Trophoblast cell (in vitro differentiated cells and primary cell): ENCODE results near the gene DCLRE1C.
"Not testable (repeated sequence)": the region's sequence is repeated elsewhere in the genome, so short reads cannot be mapped to it uniquely, and the experiment has no call there.

Experiments used
- DNase-seq, 2 donors: peaks; one replicate each; pipeline ENCODE4 v3.0.0-alpha.2; 2016
- H2AFZ ChIP-seq: 2 replicates; pipeline ENCODE4 v1.6.1; 2013; ENCODE audit warnings: low read length, moderate library complexity, mild to moderate bottlenecking; ENCODE audit not compliant: insufficient read depth, poor library complexity
- H2AK5ac ChIP-seq: 2 replicates; pipeline ENCODE4 v1.6.1; 2013; ENCODE audit warnings: mild to moderate bottlenecking, low read length
- H2BK120ac ChIP-seq: 2 replicates; pipeline ENCODE4 v1.6.1; 2013; ENCODE audit warnings: low read length, mild to moderate bottlenecking, moderate library complexity; ENCODE audit not compliant: insufficient read depth, poor library complexity
- H2BK12ac ChIP-seq: 2 replicates; pipeline ENCODE4 v1.6.1; 2013; ENCODE audit warnings: mild to moderate bottlenecking, low read length, moderate library complexity
- H2BK5ac ChIP-seq: 2 replicates; pipeline ENCODE4 v1.6.1; 2013; ENCODE audit warnings: low read length, low read depth, moderate library complexity, mild to moderate bottlenecking; ENCODE audit not compliant: poor library complexity
- H3K14ac ChIP-seq: 2 replicates; pipeline ENCODE4 v1.6.1; 2013; ENCODE audit warnings: mild to moderate bottlenecking, low read length
- H3K18ac ChIP-seq: 2 replicates; pipeline ENCODE4 v1.6.1; 2013; ENCODE audit warnings: mild to moderate bottlenecking, low read length
- H3K23ac ChIP-seq: 2 replicates; pipeline ENCODE4 v1.6.1; 2013; ENCODE audit warnings: low read length
- H3K27ac ChIP-seq: 2 replicates; pipeline ENCODE4 v1.5.1; 2013; ENCODE audit warnings: low read depth, mild to moderate bottlenecking, inconsistent platforms, low read length, moderate library complexity
- H3K27me3 ChIP-seq: 2 replicates; pipeline ENCODE4 v1.6.1; 2013; ENCODE audit warnings: inconsistent platforms, mild to moderate bottlenecking, low read length, moderate library complexity; ENCODE audit not compliant: insufficient read depth
- H3K36me3 ChIP-seq, 2 experiments: 1 replicate in 1 of 2; 2 replicates in 1 of 2; pipeline ENCODE4 v1.6.1; 2013; ENCODE audit warnings: low read length in 2 of 2, mild to moderate bottlenecking in 2 of 2, moderate library complexity in 1 of 2; ENCODE audit not compliant: insufficient read depth in 2 of 2, control insufficient read depth in 1 of 2
- H3K4ac ChIP-seq: 2 replicates; pipeline ENCODE4 v1.6.1; 2013; ENCODE audit warnings: low read depth, mild to moderate bottlenecking, low read length, moderate library complexity
- H3K4me1 ChIP-seq, 2 experiments: 1 replicate in 1 of 2; 2 replicates in 1 of 2; pipeline ENCODE4 v1.6.1; 2013; ENCODE audit warnings: low read length in 2 of 2, mild to moderate bottlenecking in 2 of 2, moderate library complexity in 1 of 2; ENCODE audit not compliant: insufficient read depth in 2 of 2, control insufficient read depth in 1 of 2
- H3K4me2 ChIP-seq: 2 replicates; pipeline ENCODE4 v1.6.1; 2013; ENCODE audit warnings: inconsistent platforms, mild to moderate bottlenecking, low read length, moderate library complexity
- H3K4me3 ChIP-seq: 2 replicates; pipeline ENCODE4 v1.5.1; 2013; ENCODE audit warnings: mild to moderate bottlenecking, low read depth, low read length, inconsistent platforms
- H3K79me1 ChIP-seq: one replicate; pipeline ENCODE4 v1.6.1; 2013; ENCODE audit warnings: low read length
- H3K79me2 ChIP-seq: 2 replicates; pipeline ENCODE4 v1.6.1; 2013; ENCODE audit warnings: low read length, mild to moderate bottlenecking; ENCODE audit not compliant: control insufficient read depth, insufficient read depth, poor library complexity
- H3K9ac ChIP-seq: 2 replicates; pipeline ENCODE4 v1.6.1; 2013; ENCODE audit warnings: mild to moderate bottlenecking, low read length
- H3K9me3 ChIP-seq: 2 replicates; pipeline ENCODE4 v1.6.1; 2013; ENCODE audit warnings: low read depth, mild to moderate bottlenecking, control low read depth, inconsistent platforms, low read length; ENCODE audit not compliant: insufficient read depth
- H4K12ac ChIP-seq: 2 replicates; pipeline ENCODE4 v1.6.1; 2013; ENCODE audit warnings: low read depth, mild to moderate bottlenecking, low read length, moderate library complexity
- H4K8ac ChIP-seq: 2 replicates; pipeline ENCODE4 v1.6.1; 2013; ENCODE audit warnings: low read depth, mild to moderate bottlenecking, low read length, moderate library complexity
- H4K91ac ChIP-seq: one replicate; pipeline ENCODE4 v1.6.1; 2013; ENCODE audit warnings: low read depth, mild to moderate bottlenecking, low read length, moderate library complexity
- WGBS: extraction: QIAGEN DNeasy Blood & Tissue Kit; methylation state at CpG from one replicate; pipeline ENCODE4 v1.1.7; 2013; ENCODE audit warnings: missing lambda C conversion rate; ENCODE audit not compliant: insufficient read length, insufficient coverage; ENCODE audit errors: extremely low coverage; 5-methylcytosine and 5-hydroxymethylcytosine counted together

Gene DCLRE1C

DNA sequence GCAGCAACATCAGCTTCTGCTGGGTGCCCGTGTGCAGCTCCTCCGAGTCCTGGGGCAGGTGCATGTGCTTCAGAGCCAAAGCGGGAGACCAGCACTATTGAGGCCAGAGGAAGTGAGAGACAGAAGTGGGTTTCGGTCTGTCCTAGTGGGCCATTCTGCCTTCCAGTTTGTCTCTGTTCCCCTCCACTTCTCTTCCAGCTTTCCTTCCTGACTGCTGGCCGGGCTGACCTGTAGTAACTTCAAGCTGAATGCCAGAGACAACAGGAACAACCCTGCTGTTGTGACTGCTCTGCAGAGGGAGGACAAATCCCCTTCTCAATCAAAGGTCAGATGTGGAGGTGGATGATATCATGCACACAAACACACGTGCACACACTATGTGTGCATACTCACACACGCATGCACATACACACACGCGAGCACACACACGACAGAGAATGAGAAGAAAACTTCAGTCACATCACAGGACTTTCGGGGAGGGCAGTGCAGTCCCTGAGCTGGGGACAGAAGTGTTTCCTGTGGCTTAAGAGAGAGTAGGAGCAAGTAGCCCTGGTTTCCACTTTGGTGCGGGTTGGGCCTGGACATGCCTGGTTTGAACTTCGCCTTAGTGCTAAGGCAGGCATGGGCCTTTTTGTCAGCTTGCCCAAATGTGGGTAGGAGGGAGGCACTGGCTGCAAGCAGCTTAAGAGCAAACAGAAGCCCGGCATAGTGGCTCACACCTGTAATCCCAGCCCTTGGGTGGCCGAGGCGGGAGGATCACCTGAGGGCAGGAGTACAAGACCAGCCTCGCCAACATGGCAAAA is 11.5 kb downstream of the DCLRE1C start:
- peaks cover 28 to 30% of the 10 kb centered on the region in 2 experiments for H3K36me3 ChIP-seq
- not testable (repeated sequence) for DNase-seq, H4K12ac ChIP-seq, H3K4me1 ChIP-seq, H3K4me3 ChIP-seq, H3K4me2 ChIP-seq, H2BK12ac ChIP-seq, H3K18ac ChIP-seq, H3K9me3 ChIP-seq, H4K91ac ChIP-seq, H3K79me2 ChIP-seq, H2AFZ ChIP-seq, H3K27me3 ChIP-seq, H3K23ac ChIP-seq, H2BK120ac ChIP-seq, H3K9ac ChIP-seq, H3K4ac ChIP-seq, H2AK5ac ChIP-seq, H4K8ac ChIP-seq, H3K14ac ChIP-seq, H3K27ac ChIP-seq, H3K79me1 ChIP-seq, H2BK5ac ChIP-seq
- WGBS: no CpG with 5 or more reads among the region's 17 CpGs

DNA sequence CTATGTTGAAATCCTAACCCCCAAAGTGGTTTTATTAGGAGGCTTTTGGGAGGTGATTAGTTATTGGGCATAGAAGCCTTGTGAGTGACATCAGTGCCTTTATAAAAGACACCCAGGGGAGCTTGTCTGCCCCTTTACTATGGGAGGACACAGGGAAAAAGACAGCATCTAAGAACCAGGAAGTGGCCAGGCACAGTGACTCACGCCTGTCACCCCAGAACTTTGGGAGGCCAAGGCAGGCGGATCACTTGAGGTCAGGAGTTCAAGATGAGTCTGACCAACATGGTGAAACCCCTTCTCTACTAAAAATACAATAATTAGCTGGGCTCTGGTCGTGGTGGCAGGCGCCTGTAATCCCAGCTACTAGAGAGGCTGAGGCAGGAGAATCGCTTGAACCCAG is 14.9 kb downstream of the DCLRE1C start:
- not testable (repeated sequence) for H2AK5ac ChIP-seq, DNase-seq, H3K9ac ChIP-seq, H3K18ac ChIP-seq, H2AFZ ChIP-seq, H3K9me3 ChIP-seq, H2BK12ac ChIP-seq, H3K4me3 ChIP-seq, H4K8ac ChIP-seq, H3K27me3 ChIP-seq, H3K14ac ChIP-seq, H3K4ac ChIP-seq, H3K4me2 ChIP-seq, H2BK5ac ChIP-seq, H3K79me2 ChIP-seq, H3K23ac ChIP-seq, H4K12ac ChIP-seq, H3K4me1 ChIP-seq, H4K91ac ChIP-seq, H2BK120ac ChIP-seq, H3K79me1 ChIP-seq, H3K27ac ChIP-seq
- WGBS: no CpG with 5 or more reads among the region's 5 CpGs
- peaks cover 22 to 26% of the 10 kb centered on the region in 2 experiments for H3K36me3 ChIP-seq

DNA sequence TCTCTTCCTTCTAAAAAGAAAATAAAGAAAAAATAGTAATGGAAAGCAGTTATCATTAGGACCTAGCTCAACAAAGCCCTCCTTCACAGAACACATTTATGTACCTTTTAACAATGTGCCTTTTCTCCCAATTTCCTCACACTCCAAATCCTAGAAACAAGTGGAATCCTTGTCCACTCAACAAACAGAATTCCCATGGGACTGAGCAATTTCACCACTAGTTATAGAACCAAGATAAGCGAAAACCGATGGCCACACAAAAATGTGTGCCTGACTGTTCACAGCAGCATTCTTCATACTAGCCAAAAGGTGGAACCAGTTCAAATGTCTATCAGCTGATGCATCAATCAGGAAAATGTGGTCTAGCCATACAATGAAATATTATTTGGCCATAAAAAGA is 17.3 kb downstream of the DCLRE1C start:
- Histone ChIP-seq H3K4me1 (no peaks in the 10 kb centered on the region), H3K9me3 (no peaks in the 10 kb centered on the region), H3K14ac (no peak overlapping the region), H3K79me2 (no peaks in the 10 kb centered on the region), H2BK5ac (no peak overlapping the region), H2AFZ (no peak overlapping the region), H3K4ac (no peak overlapping the region), H2BK120ac (no peak overlapping the region), H3K4me3 (no peak overlapping the region), H3K9ac (no peak overlapping the region), H3K23ac (no peak overlapping the region), H4K91ac (no peak overlapping the region), H3K27me3 (no peaks in the 10 kb centered on the region), H3K18ac (no peak overlapping the region), H3K27ac (no peak overlapping the region), H4K12ac (no peak overlapping the region), H3K79me1 (no peaks in the 10 kb centered on the region), H2BK12ac (no peak overlapping the region), H3K36me3 (peaks cover 27 to 28% of the 10 kb centered on the region in 2 experiments), H4K8ac (no peak overlapping the region), H2AK5ac (no peak overlapping the region), H3K4me2 (no peak overlapping the region)
- DNase-seq: peak; percentile 19 to 62
- no CpG with 5 or more reads among the region's 2 CpGs for WGBS

- Histone ChIP-seq H4K12ac (no peak overlapping the region), H3K4me3 (no peak overlapping the region), H3K27me3 (no peaks in the 10 kb centered on the region), H3K18ac (no peak overlapping the region), H2AK5ac (no peak overlapping the region), H2BK5ac (no peak overlapping the region), H2BK120ac (no peak overlapping the region), H3K9me3 (no peaks in the 10 kb centered on the region), H3K4ac (no peak overlapping the region), H3K23ac (no peak overlapping the region), H2AFZ (no peak overlapping the region), H3K9ac (no peak overlapping the region), H3K14ac (no peak overlapping the region), H3K79me1 (no peaks in the 10 kb centered on the region), H3K36me3 (peaks cover 36 to 38% of the 10 kb centered on the region in 2 experiments), H3K4me1 (no peaks in the 10 kb centered on the region), H3K79me2 (no peaks in the 10 kb centered on the region), H3K4me2 (no peak overlapping the region), H4K91ac (no peak overlapping the region), H3K27ac (no peak overlapping the region), H4K8ac (no peak overlapping the region), H2BK12ac (no peak overlapping the region)
- no CpG with 5 or more reads among the region's 10 CpGs for WGBS
- no peak for DNase-seq
These were observed 23.3 kb downstream of the DCLRE1C start for GRCh38 chr10:14930610-14931009.
